Measurements from ENCODE around the gene PALD1. TPM values are rescaled to one million over a fixed set of nuclear protein-coding genes. Genes with fewer than 3 reads are reported as not detected.

Gene PALD1
- polyA plus RNA-seq, 1 of the 3 experiments (the other 2 are of a cell fraction): 0.16 TPM

- Histone ChIP-seq H3K9me3 (no peaks in the 10 kb centered on the region), H4K20me1 (ENCODE audit: insufficient read depth) (no peaks in the 10 kb centered on the region), H3K9ac (no peak overlapping the region), H3K36me3 (replicated peaks in 1 of 2; ENCODE audit: control insufficient read depth in 1 of 2, insufficient read depth in 2 of 2, low read length in 1 of 2) (no peaks in the 10 kb centered on the region), H3K27me3 (ENCODE audit: insufficient read depth) (peaks cover 25% of the 10 kb centered on the region), H3K79me2 (ENCODE audit: insufficient read depth) (no peaks in the 10 kb centered on the region), H2AFZ (ENCODE audit: low read depth) (no peak overlapping the region), H3K4me3 (ENCODE audit: low read depth in 2 of 2, low read length in 1 of 2) (no peak overlapping the region), H3K27ac (ENCODE audit: low read depth in 2 of 2, low read length in 1 of 2) (no peak overlapping the region), H3K9me2 (no peaks in the 10 kb centered on the region), H3K4me1 (ENCODE audit: control insufficient read depth in 1 of 2, insufficient read depth in 2 of 2, low read depth in 1 of 2, low read length in 1 of 2) (peaks cover 0 to 24% of the 10 kb centered on the region in 2 experiments; a peak in 3 of 4 replicates), H3F3A (replicated peaks; ENCODE audit: insufficient read depth) (no peaks in the 10 kb centered on the region), H3K4me2 (no peak overlapping the region)
- WGBS (ENCODE audit: low lambda C conversion rate): 58% methylated on average over 5 of the region's 5 CpGs
- ChIA-PET POLR2A (no interaction called here), CTCF (no interaction called here)
- DNase-seq: no peak
- no peak for TF ChIP-seq USF2 (IDR thresholded peaks at IDR 0.05; ENCODE audit: borderline replicate concordance, low read depth, low read length)
- no peak for TF ChIP-seq NRF1 (IDR thresholded peaks at IDR 0.05; ENCODE audit: low read depth, low read length)
- TF ChIP-seq TCF12 (IDR thresholded peaks at IDR 0.05): no peak
- no peak for TF ChIP-seq RFX5 (IDR thresholded peaks at IDR 0.05; ENCODE audit: low read length)
- no peak for TF ChIP-seq JUND (IDR thresholded peaks at IDR 0.05)
- TF ChIP-seq MEF2A (IDR thresholded peaks at IDR 0.05; ENCODE audit: borderline replicate concordance, low read depth): no peak
- TF ChIP-seq POLR2AphosphoS5 (IDR thresholded peaks at IDR 0.05; ENCODE audit: low read depth, low read length): no peak
- TF ChIP-seq GABPA (IDR thresholded peaks at IDR 0.05; ENCODE audit: low read depth): no peak
- no peak for TF ChIP-seq MXI1 (IDR thresholded peaks at IDR 0.05; ENCODE audit: low read depth, low read length)
- TF ChIP-seq, protein P1, sequence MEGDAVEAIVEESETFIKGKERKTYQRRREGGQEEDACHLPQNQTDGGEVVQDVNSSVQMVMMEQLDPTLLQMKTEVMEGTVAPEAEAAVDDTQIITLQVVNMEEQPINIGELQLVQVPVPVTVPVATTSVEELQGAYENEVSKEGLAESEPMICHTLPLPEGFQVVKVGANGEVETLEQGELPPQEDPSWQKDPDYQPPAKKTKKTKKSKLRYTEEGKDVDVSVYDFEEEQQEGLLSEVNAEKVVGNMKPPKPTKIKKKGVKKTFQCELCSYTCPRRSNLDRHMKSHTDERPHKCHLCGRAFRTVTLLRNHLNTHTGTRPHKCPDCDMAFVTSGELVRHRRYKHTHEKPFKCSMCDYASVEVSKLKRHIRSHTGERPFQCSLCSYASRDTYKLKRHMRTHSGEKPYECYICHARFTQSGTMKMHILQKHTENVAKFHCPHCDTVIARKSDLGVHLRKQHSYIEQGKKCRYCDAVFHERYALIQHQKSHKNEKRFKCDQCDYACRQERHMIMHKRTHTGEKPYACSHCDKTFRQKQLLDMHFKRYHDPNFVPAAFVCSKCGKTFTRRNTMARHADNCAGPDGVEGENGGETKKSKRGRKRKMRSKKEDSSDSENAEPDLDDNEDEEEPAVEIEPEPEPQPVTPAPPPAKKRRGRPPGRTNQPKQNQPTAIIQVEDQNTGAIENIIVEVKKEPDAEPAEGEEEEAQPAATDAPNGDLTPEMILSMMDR (IDR thresholded peaks at IDR 0.05): no peak
- no peak for TF ChIP-seq ZBTB33 (IDR thresholded peaks at IDR 0.05; ENCODE audit: borderline replicate concordance, low read depth)
- TF ChIP-seq RXRA (IDR thresholded peaks at IDR 0.05; ENCODE audit: borderline replicate concordance, low read depth): no peak
- TF ChIP-seq, protein P2, sequence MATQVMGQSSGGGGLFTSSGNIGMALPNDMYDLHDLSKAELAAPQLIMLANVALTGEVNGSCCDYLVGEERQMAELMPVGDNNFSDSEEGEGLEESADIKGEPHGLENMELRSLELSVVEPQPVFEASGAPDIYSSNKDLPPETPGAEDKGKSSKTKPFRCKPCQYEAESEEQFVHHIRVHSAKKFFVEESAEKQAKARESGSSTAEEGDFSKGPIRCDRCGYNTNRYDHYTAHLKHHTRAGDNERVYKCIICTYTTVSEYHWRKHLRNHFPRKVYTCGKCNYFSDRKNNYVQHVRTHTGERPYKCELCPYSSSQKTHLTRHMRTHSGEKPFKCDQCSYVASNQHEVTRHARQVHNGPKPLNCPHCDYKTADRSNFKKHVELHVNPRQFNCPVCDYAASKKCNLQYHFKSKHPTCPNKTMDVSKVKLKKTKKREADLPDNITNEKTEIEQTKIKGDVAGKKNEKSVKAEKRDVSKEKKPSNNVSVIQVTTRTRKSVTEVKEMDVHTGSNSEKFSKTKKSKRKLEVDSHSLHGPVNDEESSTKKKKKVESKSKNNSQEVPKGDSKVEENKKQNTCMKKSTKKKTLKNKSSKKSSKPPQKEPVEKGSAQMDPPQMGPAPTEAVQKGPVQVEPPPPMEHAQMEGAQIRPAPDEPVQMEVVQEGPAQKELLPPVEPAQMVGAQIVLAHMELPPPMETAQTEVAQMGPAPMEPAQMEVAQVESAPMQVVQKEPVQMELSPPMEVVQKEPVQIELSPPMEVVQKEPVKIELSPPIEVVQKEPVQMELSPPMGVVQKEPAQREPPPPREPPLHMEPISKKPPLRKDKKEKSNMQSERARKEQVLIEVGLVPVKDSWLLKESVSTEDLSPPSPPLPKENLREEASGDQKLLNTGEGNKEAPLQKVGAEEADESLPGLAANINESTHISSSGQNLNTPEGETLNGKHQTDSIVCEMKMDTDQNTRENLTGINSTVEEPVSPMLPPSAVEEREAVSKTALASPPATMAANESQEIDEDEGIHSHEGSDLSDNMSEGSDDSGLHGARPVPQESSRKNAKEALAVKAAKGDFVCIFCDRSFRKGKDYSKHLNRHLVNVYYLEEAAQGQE (IDR thresholded peaks at IDR 0.05; ENCODE audit: low read depth, low read length): no peak
- no peak for TF ChIP-seq TEAD4 (IDR thresholded peaks at IDR 0.05; ENCODE audit: borderline replicate concordance, insufficient read depth)
- no peak for TF ChIP-seq FOXM1 (IDR thresholded peaks at IDR 0.05; ENCODE audit: low read depth)
- no peak for TF ChIP-seq SMC3 (IDR thresholded peaks at IDR 0.05; ENCODE audit: low read depth, low read length)
These were observed 111.4 kb downstream of the PALD1 start for GRCh38 chr10:70589762-70590654.

Measured in SK-N-SH (cell line).